ENCODE data around the gene GTF2A2. TPM values are rescaled to one million over a fixed set of nuclear protein-coding genes. Genes with fewer than 3 reads are reported as not detected.

GTF2A2 gene
- total and polyA plus RNA-seq, 10 of the 15 experiments (the other 5 are each of a cell fraction or from before 2014, with no cell fraction given): 89.2 to 565 (median 137) TPM

DNA sequence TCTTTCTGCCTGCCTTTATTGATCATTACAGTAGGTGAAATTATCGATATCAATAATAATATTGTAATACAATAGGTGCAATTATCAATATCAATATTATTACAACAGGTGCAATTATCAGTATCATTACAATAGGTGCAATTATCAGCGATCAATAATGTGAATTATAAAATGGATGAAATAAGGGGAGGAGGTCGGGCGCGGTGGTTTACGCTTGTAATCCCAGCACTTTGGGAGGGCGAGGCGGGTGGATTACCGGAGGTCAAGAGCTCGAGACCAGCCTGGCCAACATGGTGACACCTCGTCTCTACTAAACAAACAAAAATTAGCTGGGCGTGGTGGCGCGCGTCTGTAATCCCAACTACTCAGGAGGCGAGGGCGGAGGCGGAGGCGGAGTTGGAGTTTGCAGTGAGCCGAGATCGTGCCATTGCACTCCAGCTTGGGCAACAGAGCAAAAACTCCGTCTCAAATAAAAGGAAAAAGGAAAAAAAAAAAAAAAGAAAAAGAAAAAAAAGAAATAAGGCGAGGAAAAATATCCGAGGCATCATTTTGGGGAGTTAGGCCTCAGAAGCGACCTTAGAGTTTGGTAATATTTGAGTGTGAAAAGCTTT lies 32.4 kb upstream of the GTF2A2 start (continued):
- TF ChIP-seq, protein P1, sequence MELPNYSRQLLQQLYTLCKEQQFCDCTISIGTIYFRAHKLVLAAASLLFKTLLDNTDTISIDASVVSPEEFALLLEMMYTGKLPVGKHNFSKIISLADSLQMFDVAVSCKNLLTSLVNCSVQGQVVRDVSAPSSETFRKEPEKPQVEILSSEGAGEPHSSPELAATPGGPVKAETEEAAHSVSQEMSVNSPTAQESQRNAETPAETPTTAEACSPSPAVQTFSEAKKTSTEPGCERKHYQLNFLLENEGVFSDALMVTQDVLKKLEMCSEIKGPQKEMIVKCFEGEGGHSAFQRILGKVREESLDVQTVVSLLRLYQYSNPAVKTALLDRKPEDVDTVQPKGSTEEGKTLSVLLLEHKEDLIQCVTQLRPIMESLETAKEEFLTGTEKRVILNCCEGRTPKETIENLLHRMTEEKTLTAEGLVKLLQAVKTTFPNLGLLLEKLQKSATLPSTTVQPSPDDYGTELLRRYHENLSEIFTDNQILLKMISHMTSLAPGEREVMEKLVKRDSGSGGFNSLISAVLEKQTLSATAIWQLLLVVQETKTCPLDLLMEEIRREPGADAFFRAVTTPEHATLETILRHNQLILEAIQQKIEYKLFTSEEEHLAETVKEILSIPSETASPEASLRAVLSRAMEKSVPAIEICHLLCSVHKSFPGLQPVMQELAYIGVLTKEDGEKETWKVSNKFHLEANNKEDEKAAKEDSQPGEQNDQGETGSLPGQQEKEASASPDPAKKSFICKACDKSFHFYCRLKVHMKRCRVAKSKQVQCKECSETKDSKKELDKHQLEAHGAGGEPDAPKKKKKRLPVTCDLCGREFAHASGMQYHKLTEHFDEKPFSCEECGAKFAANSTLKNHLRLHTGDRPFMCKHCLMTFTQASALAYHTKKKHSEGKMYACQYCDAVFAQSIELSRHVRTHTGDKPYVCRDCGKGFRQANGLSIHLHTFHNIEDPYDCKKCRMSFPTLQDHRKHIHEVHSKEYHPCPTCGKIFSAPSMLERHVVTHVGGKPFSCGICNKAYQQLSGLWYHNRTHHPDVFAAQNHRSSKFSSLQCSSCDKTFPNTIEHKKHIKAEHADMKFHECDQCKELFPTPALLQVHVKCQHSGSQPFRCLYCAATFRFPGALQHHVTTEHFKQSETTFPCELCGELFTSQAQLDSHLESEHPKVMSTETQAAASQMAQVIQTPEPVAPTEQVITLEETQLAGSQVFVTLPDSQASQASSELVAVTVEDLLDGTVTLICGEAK (IDR thresholded peaks at IDR 0.05; ENCODE audit: borderline replicate concordance): no peak
- TF ChIP-seq SMARCA5 (IDR thresholded peaks at IDR 0.05): no peak
- TF ChIP-seq ZNF217 (IDR thresholded peaks at IDR 0.05): no peak
- TF ChIP-seq IRF4 (IDR thresholded peaks at IDR 0.05; ENCODE audit: low read depth, low read length): no peak
- TF ChIP-seq CBFB (IDR thresholded peaks at IDR 0.05; ENCODE audit: low read depth): no peak
- TF ChIP-seq PAX5 (IDR thresholded peaks at IDR 0.05; ENCODE audit: borderline replicate concordance, low read depth, low read length): no peak
